Activated T-helper 1 cell treated with anti-CD3 and anti-CD28 coated beads, Interleukin-12 subunit alpha, Interleukin-12 subunit beta, Interleukin-2, Interleukin-4 antibody, amounts not matched to agents 30 ng/mL and 10 ng/mL and 1 ng/mL, durations not matched to agents 14 hours and 24 hours and 36 hours (primary cell): Measurements from ENCODE around the gene KCTD17. TPM values are rescaled to one million over a fixed set of nuclear protein-coding genes. Genes with fewer than 3 reads are reported as not detected.

ENCODE experiments used
- DNase-seq: peaks from one replicate; pipeline ENCODE4 v3.0.0; 2021; ENCODE audit warnings: low spot score
- H3K27ac Mint-ChIP-seq: one replicate; pipeline ENCODE4 v1.8.0; 2021; ENCODE audit warnings: mild to moderate bottlenecking, mixed read lengths
- H3K27me3 Mint-ChIP-seq: one replicate; pipeline ENCODE4 v1.8.0; 2022; ENCODE audit warnings: mild to moderate bottlenecking, moderate library complexity, mixed read lengths; ENCODE audit not compliant: insufficient read depth
- H3K36me3 Mint-ChIP-seq: one replicate; pipeline ENCODE4 v1.8.0; 2021; ENCODE audit warnings: low read depth, mixed read lengths
- H3K4me1 Mint-ChIP-seq: one replicate; pipeline ENCODE4 v1.8.0; 2021; ENCODE audit warnings: low read depth, mixed read lengths
- H3K4me3 Mint-ChIP-seq: one replicate; pipeline ENCODE4 v1.8.0; 2021; ENCODE audit warnings: mild to moderate bottlenecking, moderate library complexity, mixed read lengths
- H3K9me3 Mint-ChIP-seq: one replicate; pipeline ENCODE4 v1.8.0; 2021; ENCODE audit warnings: mixed read lengths
- intact Hi-C: fragments of 100-400 bp; cut with micrococcal nuclease; formaldehyde crosslinking; loops from one replicate; pipeline ENCODE4 v1.15.1; 2024
- total RNA-seq: library from RNA; stranded (reverse); gene quantifications from 2 replicates; pipeline ENCODE4 v1.2.3, GENCODE V29; 2022

KCTD17 gene
- total RNA-seq, 1 donor from 2014 or later, result 68.1 TPM

- H3K4me1 Mint-ChIP-seq, result peaks cover 15% of the 10 kb centered on the region
- DNase-seq, result no peak
- H3K36me3 Mint-ChIP-seq, result peaks cover 19% of the 10 kb centered on the region
- intact Hi-C loops, result no loop called here
- H3K4me3 Mint-ChIP-seq, result no peak overlapping the region
- H3K27me3 Mint-ChIP-seq, result no peaks in the 10 kb centered on the region
- no peak overlapping the region for H3K27ac Mint-ChIP-seq
- no peaks in the 10 kb centered on the region for H3K9me3 Mint-ChIP-seq
Observed at GRCh38 chr22:37061611-37062375, 10.3 kb downstream of the KCTD17 start.

GRCh38 chr22:37062376-37062675, 10.8 kb downstream of the KCTD17 start:
- H3K9me3 Mint-ChIP-seq, result no peaks in the 10 kb centered on the region
- H3K27me3 Mint-ChIP-seq, result no peaks in the 10 kb centered on the region
- H3K4me3 Mint-ChIP-seq, result no peak overlapping the region
- peaks cover 14% of the 10 kb centered on the region for H3K36me3 Mint-ChIP-seq
- intact Hi-C loops, result no loop called here
- no peak for DNase-seq
- H3K4me1 Mint-ChIP-seq, result peaks cover 15% of the 10 kb centered on the region
- H3K27ac Mint-ChIP-seq, result no peak overlapping the region

GRCh38 chr22:37062702-37063381, 11.3 kb downstream of the KCTD17 start:
- Mint-ChIP-seq H3K27ac (no peak overlapping the region), H3K36me3 (peaks cover 14% of the 10 kb centered on the region), H3K4me1 (peaks cover 15% of the 10 kb centered on the region), H3K9me3 (no peaks in the 10 kb centered on the region), H3K27me3 (peaks cover 2% of the 10 kb centered on the region), H3K4me3 (no peak overlapping the region)
- intact Hi-C loops, result no loop called here
- DNase-seq, result no peak

GRCh38 chr22:37063431-37064420, 12.2 kb downstream of the KCTD17 start:
- Mint-ChIP-seq H3K4me1 (peaks cover 15% of the 10 kb centered on the region), H3K27me3 (peaks cover 4% of the 10 kb centered on the region), H3K4me3 (no peak overlapping the region), H3K9me3 (no peaks in the 10 kb centered on the region), H3K27ac (no peak overlapping the region), H3K36me3 (peaks cover 11% of the 10 kb centered on the region)
- no peak for DNase-seq
- intact Hi-C loops, result no loop called here

GRCh38 chr22:37064553-37064952, 13.0 kb downstream of the KCTD17 start:
- Mint-ChIP-seq H3K4me3 (no peak overlapping the region), H3K27ac (no peak overlapping the region), H3K27me3 (peaks cover 5% of the 10 kb centered on the region), H3K36me3 (peaks cover 11% of the 10 kb centered on the region), H3K4me1 (peaks cover 15% of the 10 kb centered on the region), H3K9me3 (no peaks in the 10 kb centered on the region)
- DNase-seq, result no peak
- intact Hi-C loops, result no loop called here

- intact Hi-C loops, result no loop called here
- Mint-ChIP-seq H3K27me3 (peaks cover 6% of the 10 kb centered on the region), H3K9me3 (no peaks in the 10 kb centered on the region), H3K4me1 (peaks cover 10% of the 10 kb centered on the region), H3K27ac (no peak overlapping the region), H3K36me3 (peaks cover 11% of the 10 kb centered on the region), H3K4me3 (no peak overlapping the region)
- no peak for DNase-seq
Observed at GRCh38 chr22:37065180-37065579, 13.6 kb downstream of the KCTD17 start.

GRCh38 chr22:37065961-37066360, 14.4 kb downstream of the KCTD17 start:
- Mint-ChIP-seq H3K4me1 (peaks cover 2% of the 10 kb centered on the region), H3K27ac (no peak overlapping the region), H3K27me3 (peaks cover 6% of the 10 kb centered on the region), H3K36me3 (peaks cover 7% of the 10 kb centered on the region), H3K9me3 (no peaks in the 10 kb centered on the region), H3K4me3 (no peak overlapping the region)
- no peak for DNase-seq
- intact Hi-C loops, result no loop called here

GRCh38 chr22:37067428-37067827, 15.9 kb downstream of the KCTD17 start:
- peaks cover 6% of the 10 kb centered on the region for H3K36me3 Mint-ChIP-seq
- no peaks in the 10 kb centered on the region for H3K4me1 Mint-ChIP-seq
- peaks cover 6% of the 10 kb centered on the region for H3K27me3 Mint-ChIP-seq
- H3K27ac Mint-ChIP-seq, result no peak overlapping the region
- no peaks in the 10 kb centered on the region for H3K9me3 Mint-ChIP-seq
- no peak for DNase-seq
- intact Hi-C loops, result no loop called here
- H3K4me3 Mint-ChIP-seq, result no peak overlapping the region

GRCh38 chr22:37068859-37069258, 17.3 kb downstream of the KCTD17 start:
- no peaks in the 10 kb centered on the region for H3K4me1 Mint-ChIP-seq

GRCh38 chr22:37069319-37069718, 17.8 kb downstream of the KCTD17 start:
- H3K27me3 Mint-ChIP-seq, result peaks cover 6% of the 10 kb centered on the region
- no peak overlapping the region for H3K4me3 Mint-ChIP-seq
- intact Hi-C loops, result no loop called here
- H3K9me3 Mint-ChIP-seq, result no peaks in the 10 kb centered on the region
- H3K27ac Mint-ChIP-seq, result no peak overlapping the region
- no peak for DNase-seq
- no peaks in the 10 kb centered on the region for H3K4me1 Mint-ChIP-seq
- peaks cover 4% of the 10 kb centered on the region for H3K36me3 Mint-ChIP-seq

More at GRCh38 chr22:37068859-37069258, 17.3 kb downstream of the KCTD17 start:
- peaks cover 6% of the 10 kb centered on the region for H3K36me3 Mint-ChIP-seq
- intact Hi-C loops, result no loop called here
- DNase-seq, result no peak
- no peaks in the 10 kb centered on the region for H3K9me3 Mint-ChIP-seq
- H3K27ac Mint-ChIP-seq, result no peak overlapping the region
- H3K27me3 Mint-ChIP-seq, result peaks cover 6% of the 10 kb centered on the region
- H3K4me3 Mint-ChIP-seq, result no peak overlapping the region

- Mint-ChIP-seq H3K36me3 (peaks cover 2% of the 10 kb centered on the region), H3K4me3 (no peak overlapping the region), H3K4me1 (no peaks in the 10 kb centered on the region), H3K27me3 (peaks cover 6% of the 10 kb centered on the region), H3K9me3 (no peaks in the 10 kb centered on the region), H3K27ac (no peak overlapping the region)
- intact Hi-C loops, result no loop called here
- DNase-seq, result no peak
Observed at GRCh38 chr22:37069719-37070118, 18.2 kb downstream of the KCTD17 start.

GRCh38 chr22:37070334-37070733, 18.8 kb downstream of the KCTD17 start:
- Mint-ChIP-seq H3K27me3 (peaks cover 6% of the 10 kb centered on the region), H3K4me3 (no peak overlapping the region), H3K9me3 (no peaks in the 10 kb centered on the region), H3K36me3 (peaks cover 2% of the 10 kb centered on the region), H3K4me1 (no peaks in the 10 kb centered on the region), H3K27ac (no peak overlapping the region)
- no peak for DNase-seq
- intact Hi-C loops, result no loop called here

- Mint-ChIP-seq H3K4me3 (no peak overlapping the region), H3K9me3 (no peaks in the 10 kb centered on the region), H3K4me1 (no peaks in the 10 kb centered on the region), H3K27ac (no peak overlapping the region), H3K27me3 (peaks cover 8% of the 10 kb centered on the region), H3K36me3 (peaks cover 2% of the 10 kb centered on the region)
- DNase-seq, result no peak
- intact Hi-C loops, result no loop called here
Observed at GRCh38 chr22:37070744-37071143, 19.2 kb downstream of the KCTD17 start.
